CD4-positive, alpha-beta T cell treated with Interferon alpha-2 for 1 hour (primary cell): ENCODE data around the gene GNAQ.

Source experiments
- DNase-seq, 2 donors: peaks; one replicate each; pipeline ENCODE4 v3.0.0-alpha.2; 2020 to 2022

Gene GNAQ

GRCh38 chr9:77833561-77834429, 197.8 kb downstream of the GNAQ start:
- no peak for DNase-seq

GRCh38 chr9:77832639-77833038, 199.0 kb downstream of the GNAQ start:
- DNase-seq: no peak

- DNase-seq: no peak
Measured at GRCh38 chr9:77831781-77832180, 199.8 kb downstream of the GNAQ start.

- DNase-seq: no peak
Measured at GRCh38 chr9:77830618-77831285, 200.9 kb downstream of the GNAQ start.

GRCh38 chr9:77829420-77829819, 202.2 kb downstream of the GNAQ start:
- DNase-seq: no peak

- DNase-seq: no peak
Measured at GRCh38 chr9:77827104-77827784, 204.4 kb downstream of the GNAQ start.

GRCh38 chr9:77826621-77827020, 205.0 kb downstream of the GNAQ start:
- DNase-seq: no peak

- DNase-seq: no peak
Measured at GRCh38 chr9:77826116-77826515, 205.5 kb downstream of the GNAQ start.

- DNase-seq: no peak
Measured at GRCh38 chr9:77825361-77825760, 206.2 kb downstream of the GNAQ start.

GRCh38 chr9:77820293-77820954, 211.2 kb downstream of the GNAQ start:
- no peak for DNase-seq

GRCh38 chr9:77819657-77820056, 212.0 kb downstream of the GNAQ start:
- no peak for DNase-seq

GRCh38 chr9:77817590-77818311, 213.9 kb downstream of the GNAQ start:
- no peak for DNase-seq

GRCh38 chr9:77816641-77817341, 214.8 kb downstream of the GNAQ start:
- DNase-seq: no peak

GRCh38 chr9:77815260-77815659, 216.4 kb downstream of the GNAQ start:
- DNase-seq: no peak

- DNase-seq: no peak
Measured at GRCh38 chr9:77811832-77812231, 219.8 kb downstream of the GNAQ start.

- no peak for DNase-seq
Measured at GRCh38 chr9:77810637-77811119, 220.9 kb downstream of the GNAQ start.

GRCh38 chr9:77810047-77810446, 221.6 kb downstream of the GNAQ start:
- no peak for DNase-seq

GRCh38 chr9:77809552-77809951, 222.1 kb downstream of the GNAQ start:
- DNase-seq: no peak

- no peak for DNase-seq
Measured at GRCh38 chr9:77808751-77809081, 222.9 kb downstream of the GNAQ start.

GRCh38 chr9:77807846-77808750, 223.5 kb downstream of the GNAQ start:
- no peak for DNase-seq

GRCh38 chr9:77807281-77807683, 224.3 kb downstream of the GNAQ start:
- DNase-seq: no peak
